Smooth muscle cell of the brain vasculature (primary cell): Measurements from ENCODE around the gene COL16A1.

ENCODE experiments used
- DNase-seq: peaks from one replicate; pipeline ENCODE4 v3.0.0-alpha.2; 2012; ENCODE audit warnings: low read depth, low spot score

The COL16A1 gene

DNA sequence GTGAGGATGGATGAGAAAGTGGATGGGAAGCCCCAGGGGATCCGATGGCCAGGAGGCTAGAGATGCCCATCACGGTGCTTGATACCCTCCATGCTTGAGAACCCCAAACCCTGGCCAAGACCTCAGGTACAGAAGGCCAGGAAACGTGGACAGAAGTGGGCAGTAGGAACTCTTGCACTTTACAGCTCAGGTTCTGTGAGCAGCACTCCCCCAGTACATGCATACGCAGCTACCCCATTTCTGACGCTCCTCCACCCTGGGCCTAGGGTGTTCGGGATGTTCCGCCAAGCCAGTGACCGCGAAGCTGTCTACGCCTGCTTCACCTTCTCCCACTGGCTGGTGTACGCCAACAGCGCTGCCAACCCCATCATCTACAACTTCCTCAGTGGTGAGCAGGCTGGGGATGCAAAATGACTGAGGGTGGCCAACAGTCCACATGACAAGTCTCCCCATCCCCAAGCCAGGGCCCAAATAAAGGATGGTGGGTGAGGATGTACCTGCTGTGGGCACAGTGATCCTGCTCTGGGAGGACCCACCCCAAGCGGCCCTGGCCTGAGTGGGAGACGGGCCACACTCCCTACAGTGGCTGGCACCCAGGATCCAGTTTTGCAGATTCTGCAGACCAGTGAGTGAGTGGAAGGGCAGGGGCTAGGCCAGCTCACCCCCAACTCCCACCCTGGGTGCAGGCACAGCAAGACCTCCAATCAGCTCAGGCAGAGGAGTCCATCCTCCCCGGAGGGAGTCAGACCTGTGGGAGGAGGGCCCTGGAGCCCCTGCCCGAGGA lies 78.9 kb downstream of the COL16A1 start:
- DNase-seq: no peak

DNA sequence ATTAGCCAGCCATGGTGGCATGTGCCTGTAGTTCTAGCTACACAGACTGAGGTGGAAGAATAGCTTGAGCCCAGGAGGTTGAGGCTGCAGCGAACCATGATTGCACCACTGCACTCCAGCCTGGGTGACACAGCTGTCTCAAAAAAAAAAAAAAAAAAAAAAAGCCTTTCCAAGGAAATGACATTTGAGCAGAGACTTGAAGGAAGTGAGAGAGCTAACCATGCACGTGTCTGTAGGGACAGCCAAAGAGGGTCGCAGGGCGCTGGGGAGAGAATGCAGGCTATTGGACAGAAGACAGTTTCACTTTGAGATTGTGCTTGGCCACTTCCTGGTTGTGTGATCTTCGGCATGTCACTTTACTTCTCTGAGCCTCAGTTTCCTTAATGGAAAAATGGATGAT lies 79.5 kb downstream of the COL16A1 start:
- no peak for DNase-seq

DNA sequence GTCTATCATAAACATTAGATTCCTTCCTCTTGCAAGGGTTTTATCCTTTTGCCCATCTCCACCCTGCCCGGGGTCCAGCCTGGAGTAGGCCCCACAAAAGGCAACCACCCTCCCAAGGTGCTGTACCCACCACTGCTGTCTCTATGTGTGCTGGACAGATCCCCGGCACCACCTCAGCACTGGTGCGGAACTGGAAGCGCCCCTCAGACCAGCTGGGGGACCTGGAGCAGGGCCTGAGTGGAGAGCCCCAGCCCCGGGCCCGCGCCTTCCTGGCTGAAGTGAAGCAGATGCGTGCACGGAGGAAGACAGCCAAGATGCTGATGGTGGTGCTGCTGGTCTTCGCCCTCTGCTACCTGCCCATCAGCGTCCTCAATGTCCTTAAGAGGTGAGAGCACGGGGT lies 80.5 kb downstream of the COL16A1 start:
- DNase-seq: no peak

DNA sequence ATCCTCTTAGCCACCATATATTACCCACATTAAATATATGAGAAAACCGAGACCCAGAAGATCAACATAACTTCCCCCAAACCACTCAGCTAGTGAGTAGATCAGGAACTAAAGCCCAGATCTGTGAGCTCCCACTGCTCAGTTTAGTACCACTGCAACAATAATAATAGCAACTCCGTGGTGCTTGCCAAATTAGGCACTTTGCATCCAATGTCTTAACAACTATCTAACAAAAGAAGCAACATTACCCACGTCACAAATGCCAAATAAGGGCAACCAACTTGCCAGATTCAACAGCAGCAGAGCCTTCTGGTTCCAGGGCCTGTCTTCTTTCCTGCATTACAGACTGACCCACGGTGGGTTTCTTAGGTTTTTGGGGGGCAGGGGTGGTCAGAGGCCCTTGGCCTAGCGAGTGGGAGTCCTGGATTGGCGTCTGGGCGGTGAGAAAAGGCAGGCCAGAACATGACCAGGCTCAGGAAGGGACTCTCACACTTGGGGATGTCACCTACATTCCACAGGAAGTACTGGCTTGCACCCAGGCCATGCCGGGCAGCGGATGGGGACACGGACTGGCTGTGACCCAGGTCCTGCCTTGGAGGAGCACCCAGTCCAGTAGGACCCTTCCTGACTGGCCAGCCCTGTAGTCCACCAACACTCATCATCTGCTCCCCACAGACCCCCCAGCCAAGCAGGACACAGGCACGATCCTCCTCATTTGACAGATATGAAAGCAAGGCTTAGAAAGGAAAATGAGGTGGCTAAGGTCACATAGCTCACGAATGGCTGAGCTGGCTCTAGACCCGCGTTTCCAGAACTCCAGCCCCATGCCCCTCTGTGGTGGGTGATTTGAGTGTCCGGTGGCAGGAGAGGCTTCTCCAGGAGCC lies 81.7 kb downstream of the COL16A1 start:
- no peak for DNase-seq

DNA sequence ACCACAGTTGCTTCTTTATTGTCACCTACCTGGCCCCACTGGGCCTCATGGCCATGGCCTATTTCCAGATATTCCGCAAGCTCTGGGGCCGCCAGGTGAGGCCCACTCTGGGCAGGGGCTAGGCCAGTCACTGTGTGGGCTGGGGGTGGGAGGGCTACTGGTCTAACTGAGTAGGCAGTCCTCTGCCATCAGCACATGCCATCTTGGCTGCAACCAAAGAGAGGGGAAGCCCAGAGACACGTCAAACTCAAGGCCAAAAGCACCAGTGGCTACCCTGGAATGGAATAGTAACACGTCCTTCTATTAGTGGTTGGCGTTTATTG lies 82.4 kb downstream of the COL16A1 start:
- DNase-seq: no peak

DNA sequence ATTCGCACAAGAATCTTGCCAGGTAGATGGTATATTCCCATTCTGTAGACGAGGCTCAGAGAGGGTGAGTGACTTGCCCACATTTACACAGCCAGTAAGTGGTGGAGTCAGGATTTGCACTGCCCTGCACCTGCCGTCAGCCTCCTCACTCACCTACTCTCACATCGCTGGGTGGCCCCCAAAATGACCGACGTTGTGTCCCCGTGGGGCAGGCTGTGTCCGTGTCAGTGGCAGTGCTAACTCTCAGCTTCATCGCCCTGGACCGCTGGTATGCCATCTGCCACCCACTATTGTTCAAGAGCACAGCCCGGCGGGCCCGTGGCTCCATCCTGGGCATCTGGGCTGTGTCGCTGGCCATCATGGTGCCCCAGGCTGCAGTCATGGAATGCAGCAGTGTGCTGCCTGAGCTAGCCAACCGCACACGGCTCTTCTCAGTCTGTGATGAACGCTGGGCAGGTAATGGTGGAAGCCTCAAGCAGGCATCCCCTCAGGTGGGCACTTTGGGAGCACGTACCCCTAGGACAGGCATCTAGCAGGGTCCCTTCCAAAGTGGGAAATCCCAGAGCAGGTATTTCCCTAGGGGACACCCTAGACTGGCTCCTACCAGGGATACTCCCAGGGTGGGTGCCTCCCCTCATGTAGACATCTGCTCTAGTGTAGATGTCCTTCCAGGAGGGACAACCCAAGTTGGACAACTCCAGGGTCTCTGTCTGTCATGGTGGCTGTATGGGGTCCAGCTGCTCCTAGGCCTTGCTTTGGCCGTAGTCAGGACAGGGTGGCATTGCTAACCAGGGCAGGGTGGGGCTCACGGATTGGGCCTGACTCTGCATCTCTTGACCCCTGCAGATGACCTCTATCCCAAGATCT lies 83.0 kb downstream of the COL16A1 start:
- no peak for DNase-seq

DNA sequence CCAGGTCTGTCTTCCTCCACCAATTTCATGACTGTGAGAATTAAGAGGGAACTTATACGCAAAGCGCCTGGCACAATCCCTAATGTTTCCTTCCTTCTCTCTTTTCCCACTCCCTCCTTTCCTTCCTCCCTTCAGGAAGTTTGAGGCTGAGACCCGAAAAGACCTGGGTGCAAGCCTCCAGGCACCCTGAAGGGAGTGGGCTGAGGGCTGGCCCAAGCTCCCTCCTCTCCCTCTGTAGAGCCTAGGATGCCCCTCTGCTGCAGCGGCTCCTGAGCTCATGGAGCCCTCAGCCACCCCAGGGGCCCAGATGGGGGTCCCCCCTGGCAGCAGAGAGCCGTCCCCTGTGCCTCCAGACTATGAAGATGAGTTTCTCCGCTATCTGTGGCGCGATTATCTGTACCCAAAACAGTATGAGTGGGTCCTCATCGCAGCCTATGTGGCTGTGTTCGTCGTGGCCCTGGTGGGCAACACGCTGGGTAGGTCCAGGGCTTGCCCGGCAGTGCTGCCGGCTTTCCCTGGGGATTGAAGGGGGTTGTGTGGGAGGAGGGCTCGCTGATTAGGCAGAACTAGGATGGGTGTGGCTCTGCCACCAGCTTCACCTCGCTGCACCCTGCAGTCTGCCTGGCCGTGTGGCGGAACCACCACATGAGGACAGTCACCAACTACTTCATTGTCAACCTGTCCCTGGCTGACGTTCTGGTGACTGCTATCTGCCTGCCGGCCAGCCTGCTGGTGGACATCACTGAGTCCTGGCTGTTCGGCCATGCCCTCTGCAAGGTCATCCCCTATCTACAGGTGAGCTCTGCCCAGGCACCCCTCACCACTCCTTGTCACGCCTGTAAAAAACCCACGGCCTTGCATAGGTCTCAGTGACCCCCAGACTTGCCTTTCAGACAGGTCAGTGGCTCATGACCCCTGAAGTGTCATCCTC lies 84.6 kb downstream of the COL16A1 start:
- no peak for DNase-seq

DNA sequence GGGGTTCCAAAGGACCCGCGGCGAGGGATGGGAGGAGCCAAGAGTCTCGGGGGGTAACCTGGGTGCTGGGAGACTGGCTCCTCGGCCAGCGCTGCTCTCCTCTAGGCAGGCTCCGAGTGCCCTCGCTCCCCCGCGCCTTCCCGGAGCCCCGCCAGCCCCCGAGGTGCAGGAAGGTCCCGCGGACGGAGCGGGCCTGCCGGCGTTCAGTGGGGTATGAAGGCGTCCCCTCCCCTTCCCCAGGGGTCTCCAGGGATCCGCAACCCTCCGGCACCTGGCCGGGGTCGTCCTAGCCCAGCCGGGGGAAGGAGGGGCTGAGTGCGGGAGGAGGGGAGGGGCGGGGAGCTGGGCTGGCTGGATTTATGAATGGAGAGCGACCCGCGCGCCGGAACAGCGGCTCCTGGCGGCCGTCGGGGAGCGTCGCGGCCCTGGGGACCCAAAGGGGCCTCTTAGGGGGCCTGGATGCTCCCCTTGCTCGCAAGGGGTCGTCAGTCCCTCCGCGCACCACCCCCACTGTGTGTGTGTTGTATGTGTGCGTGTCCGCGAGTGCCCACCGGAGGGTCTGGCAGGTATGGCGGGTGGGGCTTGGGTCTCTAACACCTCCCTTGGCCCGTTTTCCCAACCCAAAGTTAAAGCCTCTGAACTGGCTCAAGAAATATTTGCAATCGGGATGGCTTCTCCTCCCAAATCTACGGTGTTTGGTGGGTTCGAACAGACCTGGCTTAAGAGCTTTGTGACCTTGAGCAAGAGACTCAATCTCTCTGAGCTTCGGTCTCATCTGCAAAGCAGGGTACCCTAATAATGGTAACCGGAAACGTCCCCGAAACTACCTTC lies 85.7 kb downstream of the COL16A1 start:
- DNase-seq: no peak

DNA sequence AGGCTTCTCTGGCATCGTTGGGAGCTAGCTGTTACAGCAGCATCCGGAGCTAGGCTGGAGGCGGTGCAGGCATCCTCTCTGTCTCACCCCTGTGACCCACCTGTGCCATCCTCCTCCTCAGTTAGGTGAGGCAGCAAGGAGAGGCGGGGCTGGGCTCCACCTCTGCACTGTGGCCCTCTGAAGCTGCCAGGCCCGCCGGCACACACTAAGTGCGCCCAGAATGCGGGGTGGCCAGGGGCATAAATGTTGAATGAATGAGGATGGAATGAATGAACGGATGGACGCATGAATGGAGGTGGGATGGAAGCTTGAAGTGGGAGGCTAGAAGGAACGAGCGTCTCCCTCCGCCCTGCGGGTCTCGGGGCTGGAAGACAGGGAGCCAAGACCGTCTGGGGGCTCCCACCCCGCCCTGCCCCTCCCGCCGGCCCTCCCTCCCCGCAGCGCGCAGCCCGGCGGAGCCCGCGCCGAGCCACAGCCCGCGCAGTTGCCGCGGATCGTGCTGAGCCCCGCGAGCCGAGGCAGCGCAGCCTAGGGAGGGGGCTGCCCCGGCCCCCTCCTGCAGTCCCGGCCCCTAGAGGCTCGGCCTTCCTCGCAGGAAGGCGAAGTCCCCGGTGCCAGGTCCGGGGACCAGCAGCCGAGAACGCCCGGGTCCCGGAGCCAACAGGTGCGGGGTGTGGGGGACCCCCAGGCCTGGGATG lies 86.5 kb downstream of the COL16A1 start, which contains the start of gene HCRTR1:
Gene HCRTR1, plus strand, starts transcription at position 472 of the 698 bp plus-strand sequence. CDS start 1,504 bp downstream, outside the sequence.
- DNase-seq: no peak

DNA sequence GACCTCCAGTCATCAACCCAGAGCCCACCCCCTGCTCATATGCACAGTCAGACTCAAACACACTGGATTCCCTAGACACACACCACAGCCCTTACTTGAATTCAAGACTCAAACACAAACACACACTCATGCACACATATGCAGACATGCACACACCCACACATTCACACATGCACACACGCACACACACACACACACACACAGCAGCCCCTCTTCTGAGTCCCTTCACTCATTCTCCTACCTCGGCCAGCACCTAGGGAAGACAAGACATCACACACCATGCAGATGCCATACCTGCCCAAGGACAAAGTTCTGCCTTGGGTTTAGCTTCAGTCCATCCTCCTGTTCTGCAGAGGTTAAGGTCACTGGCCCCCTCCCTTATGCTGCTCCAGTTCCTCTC lies 87.9 kb downstream of the COL16A1 start:
- DNase-seq: no peak

DNA sequence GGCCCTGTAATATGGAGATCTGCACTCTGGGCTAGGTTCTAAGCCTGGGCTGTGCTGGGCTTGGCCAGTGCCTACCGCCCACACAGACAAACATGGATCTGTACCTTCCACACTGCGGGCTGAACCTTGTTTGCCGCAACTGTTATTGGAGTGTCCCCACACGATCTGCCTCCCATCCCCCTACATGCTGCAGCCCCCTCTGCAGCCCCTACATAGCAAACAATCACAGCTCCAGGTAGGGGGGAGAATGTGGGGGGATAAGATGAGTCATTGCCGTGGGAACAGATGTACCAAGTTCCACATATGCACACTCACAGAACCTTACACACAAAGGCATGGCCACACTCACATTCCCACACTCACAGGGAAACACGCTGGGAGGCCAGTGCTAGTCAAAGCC lies 88.4 kb downstream of the COL16A1 start:
- DNase-seq: no peak

DNA sequence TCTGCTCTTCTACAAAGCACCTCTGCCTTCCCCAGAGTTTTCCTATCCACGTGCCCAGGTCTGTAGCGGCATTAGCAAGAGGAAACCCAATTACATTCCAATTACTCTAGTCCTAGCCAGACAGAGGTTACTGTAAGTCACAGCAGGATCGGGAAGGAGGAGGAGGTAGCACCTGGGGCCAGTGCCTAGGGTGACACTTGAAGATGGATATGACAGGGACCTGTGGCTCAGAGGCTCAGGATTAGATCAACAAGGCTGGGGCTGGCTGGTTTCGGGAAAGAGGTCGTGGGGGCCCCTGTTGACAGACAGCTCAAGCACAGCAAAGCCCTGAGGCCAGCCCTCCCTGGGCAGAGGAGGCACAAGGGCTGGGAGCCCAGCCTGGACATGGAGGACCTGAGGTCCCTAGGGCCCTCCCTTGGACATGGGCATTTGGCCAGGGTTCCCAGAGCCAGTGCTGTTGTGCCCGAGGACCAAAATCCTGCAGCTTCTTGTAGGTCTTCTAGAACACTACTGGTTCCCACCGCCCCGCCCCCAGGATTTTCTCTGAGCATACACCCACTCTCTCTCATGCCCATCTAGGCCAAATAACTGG lies 89.3 kb downstream of the COL16A1 start:
- DNase-seq: no peak

DNA sequence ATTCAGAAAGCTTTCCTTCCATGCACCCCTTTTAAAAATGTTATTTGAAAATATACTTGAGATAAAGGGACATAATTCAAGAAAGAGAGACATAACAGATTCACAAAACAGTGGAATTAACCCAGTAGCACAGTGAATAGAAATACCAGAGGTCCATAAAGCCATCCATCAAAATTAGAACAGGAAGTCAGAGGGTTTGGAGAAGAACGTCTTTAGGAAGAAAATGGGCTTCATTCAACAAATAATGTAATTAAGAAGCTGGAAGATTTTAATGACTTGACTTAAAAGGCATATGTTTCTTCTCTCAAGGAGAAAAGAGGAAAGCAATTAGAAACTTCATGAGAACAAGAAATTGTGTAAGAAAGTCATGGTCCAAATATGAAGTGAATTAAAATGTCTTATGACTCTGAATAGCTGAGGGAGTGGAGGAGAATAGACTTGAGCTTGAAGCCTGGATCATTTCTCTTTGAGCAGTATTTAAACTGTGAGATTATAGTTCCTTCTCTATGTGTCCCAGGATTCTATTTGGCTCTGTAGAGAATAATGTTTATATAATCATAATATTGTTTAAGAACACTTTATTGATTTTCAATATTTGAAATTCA lies 94.2 kb downstream of the COL16A1 start:
- no peak for DNase-seq

DNA sequence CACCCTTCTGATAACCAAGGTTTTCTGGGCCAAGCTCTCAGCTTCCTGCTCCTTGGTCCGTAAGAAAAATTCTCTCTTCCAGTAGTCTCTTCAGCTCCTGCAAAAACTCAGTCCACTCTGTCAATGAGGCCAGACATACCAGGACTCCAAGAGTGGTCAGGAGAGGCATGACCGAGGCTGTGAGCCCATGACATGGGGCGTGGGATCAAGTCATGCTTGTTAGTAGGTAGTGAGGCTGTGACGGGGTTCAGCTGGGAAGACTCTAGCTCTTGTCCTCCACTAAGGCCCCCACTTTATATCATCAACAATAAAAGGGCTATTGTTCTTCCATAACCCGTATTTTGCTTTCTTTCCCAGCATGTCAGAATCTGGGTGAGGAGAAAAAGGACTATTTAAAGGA lies 96.5 kb downstream of the COL16A1 start:
- no peak for DNase-seq

DNA sequence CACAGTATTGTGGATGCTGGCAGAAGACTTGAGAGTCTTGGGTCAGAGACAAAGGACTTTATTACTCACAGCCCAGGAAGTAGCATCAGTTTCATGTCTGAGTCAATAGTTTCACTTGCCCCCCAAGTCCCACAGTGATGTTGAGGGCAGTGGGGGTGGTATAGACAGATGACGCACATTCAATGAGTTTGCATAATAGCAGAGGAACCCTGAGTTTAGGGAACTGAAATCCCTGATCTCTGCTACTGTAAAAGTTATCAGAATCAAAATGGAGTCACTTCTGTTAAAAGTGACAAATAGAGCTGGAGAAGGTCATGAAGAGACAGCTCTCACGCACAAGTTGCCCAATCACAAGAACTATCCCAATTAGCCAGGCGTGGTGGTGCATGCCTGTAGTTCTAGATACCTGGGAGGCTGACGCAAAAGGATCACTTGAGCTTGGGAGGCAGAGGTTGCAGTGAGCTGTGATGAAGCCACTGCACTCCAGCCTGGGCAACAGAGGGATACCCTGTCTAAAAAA lies 97.8 kb downstream of the COL16A1 start:
- no peak for DNase-seq
